Naive thymus-derived CD4-positive, alpha-beta T cell (primary cell): ENCODE measurements around the gene PHACTR4. TPM values are rescaled to one million over a fixed set of nuclear protein-coding genes. Genes with fewer than 3 reads are reported as not detected.
A peak's percentile ranks its signal among the peaks of the same experiment; 100 is the strongest.
"Not testable (repeated sequence)": the region's sequence is repeated elsewhere in the genome, so short reads cannot be mapped to it uniquely, and the experiment has no call there.

Source experiments
- ATAC-seq: fragments of 150-1000 bp; cut with Tn5 transposase; 2 replicates; pipeline ENCODE4 v1.10.0; 2021; ENCODE audit warnings: mild to moderate bottlenecking, moderate library complexity
- CTCF ChIA-PET: fragments of 350-600 bp; sonication (Branson Sonifier 250); formaldehyde crosslinking; loops from one replicate; lab custom pipeline; 2021; ENCODE audit warnings: antibody characterized with exemption; lab: Charles Lee
- POLR2A ChIA-PET: fragments of 350-600 bp; sonication (Branson Sonifier 250); formaldehyde crosslinking; loops from one replicate; lab custom pipeline; 2021; ENCODE audit warnings: antibody characterized with exemption, inconsistent platforms; lab: Charles Lee
- DNase-seq, 9 donors: peaks; one replicate each; pipeline versions ENCODE4 v3.0.0 to v3.0.0-alpha.2; 2020 to 2022; ENCODE audit warnings: mixed read lengths in 1 of 9
- H3K27ac ChIP-seq: one replicate; pipeline ENCODE4 v1.7.0; 2013; ENCODE audit warnings: mild to moderate bottlenecking, low read depth, low read length, moderate library complexity
- H3K27me3 ChIP-seq, 2 donors: one replicate each; pipeline ENCODE4 v1.7.0; 2013; ENCODE audit warnings: low read length in 2 of 2, mild to moderate bottlenecking in 2 of 2, moderate library complexity in 2 of 2; ENCODE audit not compliant: control insufficient read depth in 2 of 2, insufficient read depth in 2 of 2
- H3K36me3 ChIP-seq, 3 experiments: 1 replicate in 2 of 3; 2 replicates in 1 of 3; pipeline ENCODE4 v1.7.0; 2013; ENCODE audit warnings: low read length in 3 of 3, mild to moderate bottlenecking in 3 of 3, moderate library complexity in 1 of 3; ENCODE audit not compliant: insufficient read depth in 3 of 3, control insufficient read depth in 2 of 3
- H3K4me1 ChIP-seq, 2 donors: one replicate each; pipeline ENCODE4 v1.7.0; 2013; ENCODE audit warnings: low read length in 2 of 2, mild to moderate bottlenecking in 2 of 2, moderate library complexity in 1 of 2; ENCODE audit not compliant: control insufficient read depth in 2 of 2, insufficient read depth in 2 of 2
- H3K4me3 ChIP-seq: 2 replicates; pipeline ENCODE4 v1.7.0; 2013; ENCODE audit warnings: mild to moderate bottlenecking, low read length
- H3K9me3 ChIP-seq, 3 experiments: 1 replicate in 2 of 3; 2 replicates in 1 of 3; pipeline ENCODE4 v1.7.0; 2013; ENCODE audit warnings: low read length in 3 of 3; ENCODE audit not compliant: control insufficient read depth in 2 of 3
- H3K27ac Mint-ChIP-seq, 9 donors: one replicate each; pipeline ENCODE4 v1.8.0; 2020 to 2022; ENCODE audit warnings: mixed read lengths in 9 of 9, mild to moderate bottlenecking in 8 of 9, moderate library complexity in 5 of 9, inconsistent platforms in 2 of 9
- H3K27me3 Mint-ChIP-seq, 5 donors: one replicate each; pipeline ENCODE4 v1.8.0; 2021 to 2022; ENCODE audit warnings: mixed read lengths in 5 of 5, mild to moderate bottlenecking in 1 of 5
- H3K36me3 Mint-ChIP-seq, 5 donors: one replicate each; pipeline ENCODE4 v1.8.0; 2020 to 2022; ENCODE audit warnings: mixed read lengths in 5 of 5, mild to moderate bottlenecking in 3 of 5, inconsistent platforms in 1 of 5
- H3K4me1 Mint-ChIP-seq, 7 donors: one replicate each; pipeline ENCODE4 v1.8.0; 2020 to 2022; ENCODE audit warnings: mixed read lengths in 7 of 7, mild to moderate bottlenecking in 3 of 7, inconsistent platforms in 1 of 7
- H3K4me3 Mint-ChIP-seq, 10 donors: one replicate each; pipeline ENCODE4 v1.8.0; 2020 to 2022; ENCODE audit warnings: mild to moderate bottlenecking in 10 of 10, mixed read lengths in 10 of 10, moderate library complexity in 6 of 10, inconsistent platforms in 2 of 10
- H3K9me3 Mint-ChIP-seq, 11 donors: one replicate each; pipeline ENCODE4 v1.8.0; 2020 to 2022; ENCODE audit warnings: mixed read lengths in 11 of 11, mild to moderate bottlenecking in 4 of 11, inconsistent platforms in 1 of 11, moderate library complexity in 1 of 11
- intact Hi-C, 2 donors: fragments of 100-400 bp; cut with micrococcal nuclease; formaldehyde crosslinking; loops; one replicate each; pipeline ENCODE4 v1.15.1; 2023
- polyA plus RNA-seq, 2 donors: library from polyadenylated mRNA; unstranded; fragments of 300-500 nt; fragmentation: Illumina TruSeq; gene quantifications; one replicate each; pipeline ENCODE4 v1.2.3, GENCODE V29; 2021
- total RNA-seq, 6 experiments: library from RNA in 5 of 6; stranded (reverse) in 5 of 6; gene quantifications; 1 replicate in 5 of 6; 2 replicates in 1 of 6; pipeline ENCODE4 v1.2.3 and lab custom pipeline; 2021 to 2026

PHACTR4 gene
- total and polyA plus RNA-seq, 7 experiments from 2014 or later: 8.5 to 29.0 (median 23.0) TPM

DNA sequence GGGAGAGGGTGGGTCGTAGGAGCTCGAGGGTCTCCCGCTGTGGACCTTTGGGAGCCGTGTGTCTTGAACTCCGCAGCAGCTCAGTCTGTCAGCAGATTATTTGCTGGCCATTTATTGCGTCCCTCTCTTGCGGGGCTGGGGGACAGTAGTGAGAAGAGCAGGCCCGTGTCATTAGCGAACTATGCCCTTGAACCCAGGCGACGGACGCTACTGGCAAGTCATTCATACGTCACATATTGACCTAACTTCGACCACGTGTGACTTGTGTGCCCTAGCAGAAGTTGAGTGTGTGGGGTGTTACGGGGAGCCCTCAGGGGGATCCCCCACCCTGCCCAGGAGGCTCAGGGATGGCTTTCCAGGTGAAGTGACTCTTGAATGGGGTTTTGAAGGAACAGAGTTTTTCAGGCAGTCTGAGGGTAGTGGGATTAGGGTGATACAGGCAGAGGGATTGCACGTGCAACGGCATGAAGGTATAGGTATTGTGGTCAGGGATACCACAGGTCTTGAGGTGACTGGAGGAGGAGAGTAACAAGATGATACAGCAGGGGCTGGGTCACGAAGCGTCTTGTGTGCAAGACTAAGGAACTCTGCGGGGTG is 149.3 kb downstream of the PHACTR4 start:
- peak overlapping the region; percentile 63 for H3K4me3 ChIP-seq
- peak overlapping the region in 8 of 9 donors; percentile 59 to 89 (median 78) for H3K27ac Mint-ChIP-seq
- ChIA-PET CTCF (interaction anchor here (0.6 to 1.6 kb wide), 4 partner anchors 13 to 86 kb away, joined by 3 to 7 read pairs (median 4); no protein-coding TSS in a partner anchor), POLR2A (interaction anchor here (0.8 to 5.8 kb wide), 8 partner anchors 11 to 663 kb away, joined by 3 to 59 read pairs (median 5); partner anchors contain the start of genes RCC1, SRSF4, TAF12 and TRNAU1AP)
- H3K36me3 ChIP-seq: peaks cover 0 to 4% (median 0%) of the 10 kb centered on the region in 3 experiments
- H3K4me1 ChIP-seq: peaks cover 9 to 10% of the 10 kb centered on the region in 2 donors
- H3K27me3 Mint-ChIP-seq: no peaks in the 10 kb centered on the region
- H3K27ac ChIP-seq: peak overlapping the region; percentile 76
- H3K36me3 Mint-ChIP-seq: peaks cover 0 to 15% (median 5%) of the 10 kb centered on the region in 5 donors
- H3K4me3 Mint-ChIP-seq: peak overlapping the region; percentile 69 to 91 (median 82)
- no peaks in the 10 kb centered on the region for H3K9me3 Mint-ChIP-seq
- ATAC-seq (peak; percentile 36), DNase-seq (peak in 2 of 9 donors; percentile 13 to 60)
- H3K27me3 ChIP-seq: no peaks in the 10 kb centered on the region
- intact Hi-C loops: loop anchor here (1.0 to 5.0 kb wide), 12 partner anchors 13 to 358 kb away; partner anchors contain the start of genes RCC1 (in 2 of the 2), TAF12 (in 2 of the 2), TRNAU1AP (in 1 of the 2) and YTHDF2 (in 1 of the 2)
- peaks cover 16 to 51% (median 23%) of the 10 kb centered on the region in 7 donors for H3K4me1 Mint-ChIP-seq
- no peaks in the 10 kb centered on the region for H3K9me3 ChIP-seq

DNA sequence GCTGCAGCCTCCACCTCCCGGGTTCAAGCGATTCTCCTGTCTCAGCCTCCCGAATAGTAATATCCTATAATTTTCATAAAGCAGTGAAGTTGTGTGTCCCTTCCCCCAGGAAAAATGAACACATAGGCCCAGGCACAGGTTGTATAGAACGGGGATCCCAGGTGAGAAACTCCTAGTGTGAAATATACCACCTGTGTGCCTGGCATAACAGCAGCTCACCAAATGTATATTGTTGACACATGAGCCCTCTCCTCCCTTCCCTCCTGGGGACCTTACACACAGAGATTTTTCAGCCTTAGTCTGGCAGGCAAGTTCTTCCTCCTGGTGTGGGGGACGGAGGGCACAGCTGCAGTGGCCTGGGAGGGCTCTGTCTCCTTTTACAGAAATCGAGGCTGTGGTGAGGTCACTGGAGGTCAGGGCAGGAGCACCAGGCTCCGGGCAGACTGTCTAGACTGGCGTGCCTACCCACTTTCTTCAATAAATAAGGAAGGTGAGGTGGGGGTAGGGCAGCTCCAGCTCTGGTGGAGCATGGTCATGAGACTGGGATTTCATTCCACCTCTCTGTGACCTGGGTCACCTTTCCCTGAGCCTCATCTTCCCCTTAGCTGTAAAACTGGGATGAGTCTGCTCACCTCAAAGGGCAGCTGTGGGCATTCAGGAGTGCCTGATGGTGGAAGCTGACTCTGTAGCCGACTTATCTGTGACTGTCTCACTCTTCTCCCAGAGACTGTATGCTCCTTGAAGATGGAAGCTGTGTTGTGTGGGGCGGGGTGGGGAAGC is 150.6 kb downstream of the PHACTR4 start:
- ATAC-seq (no peak), DNase-seq (no peak)
- H3K36me3 Mint-ChIP-seq: peaks cover 0 to 14% (median 0%) of the 10 kb centered on the region in 5 donors
- ChIA-PET CTCF (no interaction called here), POLR2A (interaction anchor here (0.9 to 5.8 kb wide), 2 partner anchors 13 to 61 kb away, joined by 4 to 59 read pairs; partner anchors contain the start of gene RCC1)
- Histone ChIP-seq H3K27ac (no peak overlapping the region), H3K27me3 (no peaks in the 10 kb centered on the region), H3K4me3 (no peak overlapping the region), H3K9me3 (no peaks in the 10 kb centered on the region), H3K4me1 (peaks cover 9 to 10% of the 10 kb centered on the region in 2 donors), H3K36me3 (no peaks in the 10 kb centered on the region)
- H3K27ac Mint-ChIP-seq: peak overlapping the region in 1 of 9 donors; percentile 55
- peaks cover 16 to 51% (median 23%) of the 10 kb centered on the region in 7 donors for H3K4me1 Mint-ChIP-seq
- intact Hi-C loops: loop anchor here (1.0 to 5.0 kb wide), 5 partner anchors 33 to 357 kb away; partner anchors contain the start of genes TAF12 (in 1 of the 2) and TRNAU1AP (in 1 of the 2)
- H3K4me3 Mint-ChIP-seq: peak overlapping the region in 9 of 10 donors; percentile 8 to 76 (median 50)
- H3K27me3 Mint-ChIP-seq: no peaks in the 10 kb centered on the region
- H3K9me3 Mint-ChIP-seq: no peaks in the 10 kb centered on the region

DNA sequence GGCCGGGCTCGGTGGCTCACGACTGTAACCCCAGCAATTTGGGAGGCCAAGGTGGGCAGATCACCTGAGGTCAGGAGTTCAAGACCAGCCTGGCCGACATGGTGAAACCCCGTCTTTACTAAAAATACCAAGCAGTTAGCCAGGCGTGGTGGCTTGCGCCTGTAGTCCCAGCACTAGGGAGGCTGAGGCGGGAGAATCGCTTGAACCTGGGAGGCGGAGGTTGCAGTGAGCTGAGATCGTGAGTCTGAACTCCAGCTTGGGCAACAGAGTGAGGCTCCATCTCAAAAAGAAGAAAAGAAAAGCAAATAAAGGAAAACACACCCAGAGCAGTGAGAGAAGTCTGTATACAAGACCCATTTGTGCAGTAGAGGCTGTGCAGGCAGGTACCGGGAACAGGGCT is 151.3 kb downstream of the PHACTR4 start:
- Mint-ChIP-seq H3K4me1 (peaks cover 16 to 51% (median 23%) of the 10 kb centered on the region in 7 donors), H3K36me3 (peaks cover 0 to 14% (median 0%) of the 10 kb centered on the region in 5 donors), H3K27ac (peak overlapping the region in 1 of 9 donors; percentile 42)
- intact Hi-C loops, H3K36me3 ChIP-seq, H3K9me3 ChIP-seq, H3K9me3 Mint-ChIP-seq, H3K4me3 Mint-ChIP-seq, H3K27me3 ChIP-seq, ATAC-seq, CTCF ChIA-PET, DNase-seq, H3K27me3 Mint-ChIP-seq, H3K27ac ChIP-seq, H3K4me3 ChIP-seq: not testable (repeated sequence)
- POLR2A ChIA-PET: interaction anchor here (0.9 to 5.8 kb wide), 2 partner anchors 13 to 61 kb away, joined by 4 to 59 read pairs; partner anchors contain the start of gene RCC1
- H3K4me1 ChIP-seq: peaks cover 9 to 10% of the 10 kb centered on the region in 2 donors

DNA sequence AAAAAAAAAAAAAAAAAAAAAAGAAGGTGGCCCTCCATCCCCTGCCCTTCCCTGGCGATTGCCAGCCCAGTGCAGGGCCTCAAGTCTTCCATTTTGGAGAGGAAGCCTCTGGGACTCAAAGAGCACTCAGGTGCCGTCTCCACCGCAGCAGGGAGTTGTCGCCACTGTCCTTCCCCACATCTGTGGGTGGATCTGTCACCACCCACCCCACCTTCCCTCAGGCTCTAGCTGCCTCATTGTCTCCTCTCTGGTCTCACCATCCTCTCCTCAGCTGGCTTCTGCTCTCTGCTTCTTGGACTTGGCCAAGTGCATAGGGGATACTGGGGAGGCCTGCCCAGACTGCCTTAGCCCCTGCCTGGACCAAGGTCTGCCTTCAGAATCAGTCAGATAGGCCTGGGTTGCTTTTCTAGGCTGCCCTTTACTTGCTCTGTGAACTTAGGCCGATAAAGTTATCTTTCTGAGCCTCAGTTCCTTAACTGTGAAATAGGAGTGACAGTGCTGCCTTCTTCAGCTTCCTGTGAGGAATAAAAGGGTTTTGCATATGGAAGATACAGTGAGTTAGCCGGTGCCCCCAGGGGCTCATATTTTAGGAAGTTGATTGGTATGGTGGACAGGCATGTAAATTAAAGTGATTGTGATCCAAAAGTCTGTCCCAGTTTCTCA is 152.1 kb downstream of the PHACTR4 start:
- peak overlapping the region in 3 of 10 donors; percentile 14 to 69 (median 55) for H3K4me3 Mint-ChIP-seq
- no peaks in the 10 kb centered on the region for H3K27me3 Mint-ChIP-seq
- ChIA-PET CTCF (no interaction called here), POLR2A (interaction anchor here (0.8 kb wide), 1 partner anchor 8 kb away, joined by 3 read pairs; no protein-coding TSS in a partner anchor)
- H3K27ac ChIP-seq: no peak overlapping the region
- intact Hi-C loops: no loop called here
- H3K4me3 ChIP-seq: no peak overlapping the region
- peaks cover 16 to 48% (median 23%) of the 10 kb centered on the region in 7 donors for H3K4me1 Mint-ChIP-seq
- ATAC-seq: no peak
- H3K4me1 ChIP-seq: peaks cover 9 to 10% of the 10 kb centered on the region in 2 donors
- no peak for DNase-seq
- H3K36me3 Mint-ChIP-seq: peaks cover 0 to 14% (median 0%) of the 10 kb centered on the region in 5 donors
- no peaks in the 10 kb centered on the region for H3K27me3 ChIP-seq
- H3K9me3 Mint-ChIP-seq: no peaks in the 10 kb centered on the region
- peak overlapping the region in 2 of 9 donors; percentile 9 to 56 for H3K27ac Mint-ChIP-seq
- no peaks in the 10 kb centered on the region for H3K36me3 ChIP-seq
- H3K9me3 ChIP-seq: no peaks in the 10 kb centered on the region

DNA sequence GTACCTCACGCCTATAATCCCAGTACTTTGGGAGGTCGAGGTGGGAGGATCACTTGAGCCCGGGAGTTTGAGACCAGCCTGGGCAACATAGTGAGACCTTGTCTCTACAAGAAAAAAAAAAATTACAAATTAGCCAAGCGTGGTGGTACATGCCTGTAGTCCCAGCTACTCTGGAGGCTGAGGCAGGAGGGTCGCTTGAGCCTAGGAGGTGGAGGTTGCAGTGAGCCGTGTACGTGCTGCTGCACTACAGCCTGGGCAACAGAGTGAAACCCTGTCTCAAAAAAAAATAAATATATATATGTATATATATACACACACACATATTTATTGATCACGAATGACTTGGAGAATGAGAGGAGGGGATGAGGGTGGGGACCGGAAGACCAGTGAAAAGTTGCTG is 153.0 kb downstream of the PHACTR4 start:
- ATAC-seq, H3K9me3 ChIP-seq, H3K9me3 Mint-ChIP-seq, H3K27me3 ChIP-seq, H3K27ac Mint-ChIP-seq, intact Hi-C loops, H3K36me3 ChIP-seq, CTCF ChIA-PET, H3K4me3 Mint-ChIP-seq, DNase-seq, H3K27me3 Mint-ChIP-seq, H3K4me3 ChIP-seq, H3K27ac ChIP-seq, H3K4me1 ChIP-seq: not testable (repeated sequence)
- H3K4me1 Mint-ChIP-seq: peaks cover 12 to 42% (median 18%) of the 10 kb centered on the region in 7 donors
- peaks cover 0 to 14% (median 0%) of the 10 kb centered on the region in 5 donors for H3K36me3 Mint-ChIP-seq
- POLR2A ChIA-PET: interaction anchor here (0.8 to 1.0 kb wide), 3 partner anchors 9 to 59 kb away, joined by 3 to 5 read pairs (median 3); partner anchors contain the start of gene RCC1
